Tibial artery (tissue), 4 donors: ENCODE results near the gene ZNF23.

Source experiments
- DNase-seq, 2 donors: peaks; one replicate each; pipeline ENCODE4 v3.0.0-alpha.2; 2019
- H3K27ac ChIP-seq, 2 donors: fragments of 200-600 bp; sonication (generic) in 1 of 2; 1 replicate in 1 of 2; 2 replicates in 1 of 2; pipeline ENCODE4 v1.5.1; 2018 to 2019; ENCODE audit warnings: mild to moderate bottlenecking in 1 of 2
- H3K27me3 ChIP-seq, 2 donors: fragments of 200-600 bp; sonication (generic) in 1 of 2; one replicate each; pipeline versions ENCODE4 v1.5.1 to v1.6.0; 2016 to 2019
- H3K36me3 ChIP-seq, 3 donors: fragments of 200-600 bp; sonication (generic) in 2 of 3; one replicate each; pipeline ENCODE4 v1.5.1; 2016 to 2019; ENCODE audit warnings: mild to moderate bottlenecking in 2 of 3
- H3K4me1 ChIP-seq, 4 donors: fragments of 200-600 bp; sonication (generic) in 2 of 4; 1 replicate in 3 of 4; 2 replicates in 1 of 4; pipeline ENCODE4 v1.5.1; 2016 to 2019
- H3K4me3 ChIP-seq, 2 donors: fragments of 200-600 bp; sonication (generic) in 1 of 2; 1 replicate in 1 of 2; 2 replicates in 1 of 2; pipeline ENCODE4 v1.5.1; 2018 to 2019; ENCODE audit warnings: mild to moderate bottlenecking in 2 of 2
- H3K9me3 ChIP-seq, 3 donors: fragments of 200-600 bp; sonication (generic) in 1 of 3; one replicate each; pipeline ENCODE4 v1.5.1; 2016 to 2019
- intact Hi-C: fragments of 100-400 bp; cut with DNase I; formaldehyde crosslinking; loops from one replicate; pipeline ENCODE4 v1.15.0; 2023; ENCODE audit warnings: low total_unique reads
- TF ChIP-seq, protein P1 (sequence below), 2 experiments: fragments of 200-600 bp in 1 of 2; fragments of 450-650 bp in 1 of 2; IDR thresholded peaks; one replicate each; pipeline ENCODE4 v1.5.1; 2017 to 2019; ENCODE audit warnings: antibody characterized with exemption in 2 of 2, mild to moderate bottlenecking in 1 of 2, moderate library complexity in 1 of 2

Gene ZNF23

DNA sequence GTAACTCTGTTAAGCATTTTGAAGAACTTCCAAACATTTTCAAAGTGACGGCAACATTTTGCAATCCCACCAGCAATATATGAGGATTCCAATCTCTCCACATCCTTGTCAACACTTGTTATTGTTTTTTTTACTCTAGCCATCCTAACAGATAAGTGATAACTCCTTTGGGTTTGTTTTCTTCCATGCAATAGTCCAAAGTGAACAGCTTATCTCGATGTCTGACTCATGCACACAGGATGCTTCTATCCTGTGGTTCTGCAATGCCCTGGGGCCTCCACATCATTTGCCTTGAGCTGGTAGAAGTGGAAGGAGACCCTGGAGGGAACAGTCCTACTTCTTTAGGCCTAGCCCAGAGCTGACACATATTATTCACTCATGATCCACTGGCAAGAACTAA is 33.2 kb downstream of the ZNF23 start:
- TF ChIP-seq, protein P1, sequence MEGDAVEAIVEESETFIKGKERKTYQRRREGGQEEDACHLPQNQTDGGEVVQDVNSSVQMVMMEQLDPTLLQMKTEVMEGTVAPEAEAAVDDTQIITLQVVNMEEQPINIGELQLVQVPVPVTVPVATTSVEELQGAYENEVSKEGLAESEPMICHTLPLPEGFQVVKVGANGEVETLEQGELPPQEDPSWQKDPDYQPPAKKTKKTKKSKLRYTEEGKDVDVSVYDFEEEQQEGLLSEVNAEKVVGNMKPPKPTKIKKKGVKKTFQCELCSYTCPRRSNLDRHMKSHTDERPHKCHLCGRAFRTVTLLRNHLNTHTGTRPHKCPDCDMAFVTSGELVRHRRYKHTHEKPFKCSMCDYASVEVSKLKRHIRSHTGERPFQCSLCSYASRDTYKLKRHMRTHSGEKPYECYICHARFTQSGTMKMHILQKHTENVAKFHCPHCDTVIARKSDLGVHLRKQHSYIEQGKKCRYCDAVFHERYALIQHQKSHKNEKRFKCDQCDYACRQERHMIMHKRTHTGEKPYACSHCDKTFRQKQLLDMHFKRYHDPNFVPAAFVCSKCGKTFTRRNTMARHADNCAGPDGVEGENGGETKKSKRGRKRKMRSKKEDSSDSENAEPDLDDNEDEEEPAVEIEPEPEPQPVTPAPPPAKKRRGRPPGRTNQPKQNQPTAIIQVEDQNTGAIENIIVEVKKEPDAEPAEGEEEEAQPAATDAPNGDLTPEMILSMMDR (IDR thresholded peaks at IDR 0.05), result no peak
- Histone ChIP-seq H3K4me1 (no peaks in the 10 kb centered on the region), H3K4me3 (no peak overlapping the region), H3K27me3 (peaks cover 0 to 35% of the 10 kb centered on the region in 2 donors), H3K9me3 (no peaks in the 10 kb centered on the region), H3K36me3 (no peaks in the 10 kb centered on the region), H3K27ac (no peak overlapping the region)
- intact Hi-C loops, result no loop called here
- DNase-seq, result no peak

DNA sequence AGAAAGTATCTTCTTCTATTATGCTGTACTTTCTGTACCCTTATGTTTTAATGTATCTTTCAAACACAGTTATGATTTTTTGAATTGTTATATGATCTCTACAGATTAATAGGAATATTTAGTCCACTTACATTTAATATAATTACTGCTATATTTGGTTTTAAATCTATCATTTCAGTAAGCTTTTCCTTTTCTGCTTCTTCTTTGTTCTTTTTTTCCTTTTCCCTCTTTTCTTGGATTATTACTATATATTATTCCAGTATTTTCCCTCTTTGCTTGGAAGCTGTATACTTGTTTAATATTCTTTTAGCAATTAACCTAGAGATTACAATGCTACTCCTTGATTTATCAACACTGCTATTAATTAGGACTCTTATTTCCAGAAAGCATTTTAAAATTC is 33.7 kb downstream of the ZNF23 start:
- H3K9me3 ChIP-seq, result no peaks in the 10 kb centered on the region
- H3K4me1 ChIP-seq, result no peaks in the 10 kb centered on the region
- TF ChIP-seq, protein P1 (IDR thresholded peaks at IDR 0.05), result no peak
- no peak overlapping the region for H3K4me3 ChIP-seq
- intact Hi-C loops, result no loop called here
- no peaks in the 10 kb centered on the region for H3K36me3 ChIP-seq
- no peak overlapping the region for H3K27ac ChIP-seq
- DNase-seq, result no peak
- peaks cover 0 to 35% of the 10 kb centered on the region in 2 donors for H3K27me3 ChIP-seq

DNA sequence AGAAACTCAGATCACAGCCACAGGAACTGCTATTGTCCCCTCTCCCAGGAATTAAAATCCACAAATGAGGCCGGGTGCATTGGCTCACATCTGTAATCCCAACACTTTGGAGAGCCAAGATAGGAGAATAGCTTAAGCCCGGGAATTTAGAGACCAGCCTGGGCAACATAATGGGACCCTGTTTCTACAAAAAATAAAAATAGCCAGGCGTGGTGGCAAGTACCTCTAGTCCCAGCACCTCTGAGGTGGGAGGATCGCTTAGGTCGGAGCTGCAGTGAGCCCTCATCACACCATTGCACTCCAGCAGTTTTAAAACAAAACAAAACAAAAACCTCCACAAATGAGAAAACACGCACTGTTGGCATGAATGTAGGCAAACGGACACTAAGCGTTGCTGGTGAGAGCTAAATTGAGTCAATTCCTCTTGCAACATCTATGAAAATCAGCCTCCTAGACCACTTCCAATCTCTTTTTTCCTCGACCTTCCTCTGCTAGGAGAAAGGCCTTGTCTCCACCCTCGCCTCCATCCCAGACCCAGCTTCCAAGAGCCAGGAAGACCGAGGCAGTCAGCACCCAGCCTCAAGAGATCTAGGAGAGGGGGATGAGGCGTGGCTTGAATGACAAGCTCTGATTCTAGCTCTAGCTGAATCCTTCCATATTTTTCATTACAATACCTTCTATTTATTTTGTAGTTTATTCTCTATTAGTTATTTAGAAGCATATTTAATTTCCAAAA is 35.0 kb downstream of the ZNF23 start:
- Histone ChIP-seq H3K4me1 (no peaks in the 10 kb centered on the region), H3K4me3 (no peak overlapping the region), H3K36me3 (no peaks in the 10 kb centered on the region), H3K27me3 (peaks cover 0 to 35% of the 10 kb centered on the region in 2 donors), H3K9me3 (no peaks in the 10 kb centered on the region), H3K27ac (no peak overlapping the region)
- intact Hi-C loops, result no loop called here
- DNase-seq, result no peak
- TF ChIP-seq, protein P1 (IDR thresholded peaks at IDR 0.05), result no peak

DNA sequence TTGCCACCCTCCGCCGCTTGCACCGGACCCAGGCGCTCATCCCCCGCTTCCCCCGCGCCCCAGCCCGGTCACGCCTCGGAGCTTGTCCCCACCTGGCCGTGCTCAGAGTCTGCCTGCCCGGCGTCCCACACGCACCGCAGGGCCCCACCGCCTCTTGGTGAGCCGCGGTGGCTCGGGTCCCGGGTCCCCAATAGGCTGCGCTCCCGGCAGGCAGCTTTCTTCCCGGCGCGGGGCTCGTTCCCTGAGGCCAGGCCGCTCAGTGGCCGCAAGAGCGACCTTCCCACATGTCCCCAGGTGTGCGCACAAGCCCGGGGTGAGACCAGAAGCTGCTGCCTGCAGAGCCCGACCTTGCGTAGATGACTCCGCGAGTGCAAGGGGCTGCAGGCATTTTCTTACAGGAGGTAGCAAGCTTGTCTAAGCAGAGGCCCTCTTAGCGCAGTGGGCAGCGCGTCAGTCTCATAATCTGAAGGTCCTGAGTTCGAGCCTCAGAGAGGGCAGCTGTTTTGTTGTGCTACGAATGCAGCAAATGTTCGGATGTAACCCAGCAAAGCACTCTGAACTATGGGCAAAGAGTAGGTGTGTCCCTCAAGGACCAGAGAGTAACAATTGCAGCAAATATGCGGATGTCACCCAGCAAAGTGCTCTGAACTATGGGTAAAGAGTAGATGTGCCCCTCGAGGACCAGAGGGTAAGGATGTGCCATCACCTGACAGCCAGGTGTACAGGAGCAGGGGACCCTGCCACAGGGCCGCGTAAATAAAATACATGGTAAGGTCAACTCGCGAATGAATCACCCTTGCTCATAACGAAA is 35.8 kb downstream of the ZNF23 start:
- Histone ChIP-seq H3K36me3 (no peaks in the 10 kb centered on the region), H3K4me1 (no peaks in the 10 kb centered on the region), H3K4me3 (no peak overlapping the region), H3K27me3 (peaks cover 0 to 30% of the 10 kb centered on the region in 2 donors), H3K9me3 (no peaks in the 10 kb centered on the region), H3K27ac (no peak overlapping the region)
- intact Hi-C loops, result no loop called here
- DNase-seq, result no peak
- TF ChIP-seq, protein P1 (IDR thresholded peaks at IDR 0.05), result no peak

DNA sequence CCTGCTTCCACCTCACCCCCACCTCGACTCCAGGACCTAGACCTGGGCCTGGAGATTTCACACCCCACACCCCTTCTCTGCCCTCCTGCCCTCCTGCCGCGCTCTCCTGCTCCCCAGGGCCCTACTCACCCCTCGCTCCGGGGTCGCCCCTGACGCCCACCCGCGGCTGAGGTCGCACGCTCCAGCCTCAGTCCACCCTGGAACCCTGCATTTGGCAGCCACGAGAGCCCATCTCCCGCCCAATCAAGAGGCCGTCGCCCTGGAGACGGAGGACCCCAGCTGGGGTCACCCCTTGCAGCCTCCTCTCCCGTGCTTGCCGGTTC is 36.3 kb downstream of the ZNF23 start:
- no peaks in the 10 kb centered on the region for H3K9me3 ChIP-seq
- H3K4me1 ChIP-seq, result no peaks in the 10 kb centered on the region
- H3K36me3 ChIP-seq, result no peaks in the 10 kb centered on the region
- TF ChIP-seq, protein P1 (IDR thresholded peaks at IDR 0.05), result no peak
- no peak overlapping the region for H3K4me3 ChIP-seq
- H3K27ac ChIP-seq, result no peak overlapping the region
- peaks cover 0 to 30% of the 10 kb centered on the region in 2 donors for H3K27me3 ChIP-seq
- DNase-seq, result no peak
- intact Hi-C loops, result no loop called here
